ENCODE data around the gene ZEB2. TPM values are rescaled to one million over a fixed set of nuclear protein-coding genes. Genes with fewer than 3 reads are reported as not detected.

Gene ZEB2
- polyA plus RNA-seq, 1 donor from 2014 or later, result 2.2 TPM

GRCh38 chr2:144504218-144504641, 15.7 kb downstream of the ZEB2 start:
- Histone ChIP-seq H3K9ac (ENCODE audit: low read length) (no peak overlapping the region), H3K27me3 (ENCODE audit: insufficient read depth, low read depth, low read length) (no peaks in the 10 kb centered on the region), H3K9me2 (ENCODE audit: insufficient read depth, low read length) (no peaks in the 10 kb centered on the region), H2AFZ (ENCODE audit: low read depth, low read length) (no peak overlapping the region), H3K79me2 (replicated peaks; ENCODE audit: insufficient read depth, low read length) (peaks cover 32% of the 10 kb centered on the region), H3F3A (ENCODE audit: insufficient read depth, low read length, poor library complexity, severe bottlenecking) (peaks cover 5% of the 10 kb centered on the region), H3K4me3 (ENCODE audit: low read length) (peak overlapping the region; percentile 52), H3K27ac (ENCODE audit: low read length) (peak overlapping the region; percentile 22), H3K9me3 (ENCODE audit: low read length) (no peaks in the 10 kb centered on the region), H4K20me1 (ENCODE audit: insufficient read depth) (no peaks in the 10 kb centered on the region), H3K4me2 (ENCODE audit: low read length) (peak overlapping the region; percentile 37), H3K36me3 (ENCODE audit: insufficient read depth, low read length) (no peaks in the 10 kb centered on the region)
- TF ChIP-seq MXI1 (conservative IDR thresholded peaks at IDR 0.05; ENCODE audit: poor library complexity, severe bottlenecking) (no peak), RAD21 (conservative IDR thresholded peaks at IDR 0.05) (peak; percentile 39), EZH2 (IDR thresholded peaks at IDR 0.05; ENCODE audit: borderline replicate concordance, insufficient read depth, low read length, poor library complexity, severe bottlenecking) (no peak), POLR2AphosphoS5 (IDR thresholded peaks at IDR 0.05) (peak; percentile 72), EP300 (conservative IDR thresholded peaks at IDR 0.05; ENCODE audit: poor library complexity, severe bottlenecking) (peak; percentile 93), REST (IDR thresholded peaks at IDR 0.05; ENCODE audit: borderline replicate concordance) (peak; percentile 32), SMC3 (conservative IDR thresholded peaks at IDR 0.05; ENCODE audit: poor library complexity) (peak; percentile 29), TAF1 (IDR thresholded peaks at IDR 0.05; ENCODE audit: low read depth) (no peak)
- TF ChIP-seq, protein P1, sequence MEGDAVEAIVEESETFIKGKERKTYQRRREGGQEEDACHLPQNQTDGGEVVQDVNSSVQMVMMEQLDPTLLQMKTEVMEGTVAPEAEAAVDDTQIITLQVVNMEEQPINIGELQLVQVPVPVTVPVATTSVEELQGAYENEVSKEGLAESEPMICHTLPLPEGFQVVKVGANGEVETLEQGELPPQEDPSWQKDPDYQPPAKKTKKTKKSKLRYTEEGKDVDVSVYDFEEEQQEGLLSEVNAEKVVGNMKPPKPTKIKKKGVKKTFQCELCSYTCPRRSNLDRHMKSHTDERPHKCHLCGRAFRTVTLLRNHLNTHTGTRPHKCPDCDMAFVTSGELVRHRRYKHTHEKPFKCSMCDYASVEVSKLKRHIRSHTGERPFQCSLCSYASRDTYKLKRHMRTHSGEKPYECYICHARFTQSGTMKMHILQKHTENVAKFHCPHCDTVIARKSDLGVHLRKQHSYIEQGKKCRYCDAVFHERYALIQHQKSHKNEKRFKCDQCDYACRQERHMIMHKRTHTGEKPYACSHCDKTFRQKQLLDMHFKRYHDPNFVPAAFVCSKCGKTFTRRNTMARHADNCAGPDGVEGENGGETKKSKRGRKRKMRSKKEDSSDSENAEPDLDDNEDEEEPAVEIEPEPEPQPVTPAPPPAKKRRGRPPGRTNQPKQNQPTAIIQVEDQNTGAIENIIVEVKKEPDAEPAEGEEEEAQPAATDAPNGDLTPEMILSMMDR (IDR thresholded peaks at IDR 0.05; ENCODE audit: poor library complexity, severe bottlenecking), result no peak

DNA sequence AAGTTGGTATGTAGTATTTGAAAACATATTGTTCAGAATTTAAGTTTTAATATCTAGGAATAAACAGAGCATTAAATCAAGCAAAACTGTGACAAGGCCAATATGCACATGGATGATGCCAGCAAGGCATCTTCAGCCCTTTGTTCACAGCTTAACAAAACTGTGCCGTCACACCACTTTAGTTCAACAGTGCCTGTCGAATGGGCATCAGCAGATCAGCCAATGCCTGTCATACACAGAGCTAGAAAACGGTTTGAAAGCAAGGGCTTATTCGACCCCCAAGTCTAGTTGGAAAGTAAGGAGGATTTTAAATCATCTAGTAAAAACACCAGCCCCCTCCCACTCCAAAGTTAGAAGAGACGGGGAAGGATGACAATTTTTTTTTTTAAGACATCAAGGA, 16.7 kb downstream of the ZEB2 start:
- H3K4me2 ChIP-seq (ENCODE audit: low read length), result no peak overlapping the region
- H3K27me3 ChIP-seq (ENCODE audit: insufficient read depth, low read depth, low read length), result no peaks in the 10 kb centered on the region
- no peaks in the 10 kb centered on the region for H4K20me1 ChIP-seq (ENCODE audit: insufficient read depth)
- H3K36me3 ChIP-seq (ENCODE audit: insufficient read depth, low read length), result no peaks in the 10 kb centered on the region
- no peak overlapping the region for H3K9ac ChIP-seq (ENCODE audit: low read length)
- no peaks in the 10 kb centered on the region for H3K9me2 ChIP-seq (ENCODE audit: insufficient read depth, low read length)
- no peak overlapping the region for H3K4me3 ChIP-seq (ENCODE audit: low read length)
- H3K27ac ChIP-seq (ENCODE audit: low read length), result no peak overlapping the region
- peaks cover 29% of the 10 kb centered on the region for H3K79me2 ChIP-seq (replicated peaks; ENCODE audit: insufficient read depth, low read length)
- no peak overlapping the region for H2AFZ ChIP-seq (ENCODE audit: low read depth, low read length)
- TF ChIP-seq REST (IDR thresholded peaks at IDR 0.05; ENCODE audit: borderline replicate concordance) (no peak), EZH2 (IDR thresholded peaks at IDR 0.05; ENCODE audit: borderline replicate concordance, insufficient read depth, low read length, poor library complexity, severe bottlenecking) (no peak), MXI1 (conservative IDR thresholded peaks at IDR 0.05; ENCODE audit: poor library complexity, severe bottlenecking) (no peak), EP300 (conservative IDR thresholded peaks at IDR 0.05; ENCODE audit: poor library complexity, severe bottlenecking) (no peak), SMC3 (conservative IDR thresholded peaks at IDR 0.05; ENCODE audit: poor library complexity) (no peak), POLR2AphosphoS5 (IDR thresholded peaks at IDR 0.05) (no peak), TAF1 (IDR thresholded peaks at IDR 0.05; ENCODE audit: low read depth) (no peak), RAD21 (conservative IDR thresholded peaks at IDR 0.05) (no peak)
- TF ChIP-seq, protein P1 (IDR thresholded peaks at IDR 0.05; ENCODE audit: poor library complexity, severe bottlenecking), result no peak
- H3F3A ChIP-seq (ENCODE audit: insufficient read depth, low read length, poor library complexity, severe bottlenecking), result peaks cover 5% of the 10 kb centered on the region
- no peaks in the 10 kb centered on the region for H3K9me3 ChIP-seq (ENCODE audit: low read length)
